GM18909 (cell line): ENCODE data around the gene SEPTIN2.
A peak's percentile ranks its signal among the peaks of the same experiment; 100 is the strongest.
"Not testable (repeated sequence)": the region's sequence is repeated elsewhere in the genome, so short reads cannot be mapped to it uniquely, and the experiment has no call there.

Experiments
- ATAC-seq: cut with Tn5 transposase; IDR thresholded peaks from one replicate; pipeline ENCODE4 v1.9.1; 2021; ENCODE audit warnings: mild to moderate bottlenecking; ENCODE audit not compliant: unreplicated experiment, poor library complexity

SEPTIN2 gene

GRCh38 chr2:241312082-241312481 lies 3.6 kb upstream of the SEPTIN2 start:
- no peak for ATAC-seq

GRCh38 chr2:241313543-241314095 lies 2.1 kb upstream of the SEPTIN2 start:
- no peak for ATAC-seq

DNA sequence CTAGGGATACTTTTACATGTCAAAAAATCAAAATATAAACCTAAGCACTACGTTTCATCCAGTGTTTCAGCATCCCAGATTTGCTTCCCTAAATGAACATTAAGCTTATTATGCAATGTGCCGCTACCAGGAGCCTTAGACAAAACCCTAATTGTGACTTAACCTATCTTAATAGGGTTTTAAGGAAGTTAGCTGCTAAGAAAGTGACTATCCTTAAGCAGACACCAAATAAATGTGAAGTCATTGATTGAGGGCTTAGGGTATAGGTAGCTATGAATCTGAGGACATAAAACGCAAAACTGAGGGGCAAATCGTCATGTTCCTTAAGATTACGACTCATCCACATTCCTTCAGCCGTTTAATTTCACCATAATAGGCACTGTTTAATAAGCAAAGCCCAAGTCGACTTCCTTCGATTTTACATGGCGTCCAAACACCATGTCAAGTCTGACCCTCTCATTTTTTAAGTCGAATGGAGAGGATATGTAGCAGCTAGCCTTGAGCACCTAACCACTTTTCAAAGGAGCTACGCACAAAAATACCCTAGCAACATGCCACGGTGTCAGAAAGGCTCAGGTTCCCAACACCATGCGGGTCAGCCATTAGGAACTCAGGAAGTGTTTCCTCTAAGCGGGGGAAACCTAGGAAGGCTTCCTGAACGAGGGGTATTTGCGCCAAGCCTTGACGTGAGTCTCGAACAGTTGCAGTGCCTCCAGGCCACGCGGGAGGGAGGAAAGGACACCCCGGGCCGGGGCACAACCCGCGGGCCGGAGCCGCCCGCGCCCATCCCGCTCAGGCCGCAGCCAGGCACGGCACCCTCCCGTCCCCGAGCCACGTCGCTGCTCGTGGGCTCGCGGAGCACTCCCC lies 1.3 kb upstream of the SEPTIN2 start:
- no peak for ATAC-seq

DNA sequence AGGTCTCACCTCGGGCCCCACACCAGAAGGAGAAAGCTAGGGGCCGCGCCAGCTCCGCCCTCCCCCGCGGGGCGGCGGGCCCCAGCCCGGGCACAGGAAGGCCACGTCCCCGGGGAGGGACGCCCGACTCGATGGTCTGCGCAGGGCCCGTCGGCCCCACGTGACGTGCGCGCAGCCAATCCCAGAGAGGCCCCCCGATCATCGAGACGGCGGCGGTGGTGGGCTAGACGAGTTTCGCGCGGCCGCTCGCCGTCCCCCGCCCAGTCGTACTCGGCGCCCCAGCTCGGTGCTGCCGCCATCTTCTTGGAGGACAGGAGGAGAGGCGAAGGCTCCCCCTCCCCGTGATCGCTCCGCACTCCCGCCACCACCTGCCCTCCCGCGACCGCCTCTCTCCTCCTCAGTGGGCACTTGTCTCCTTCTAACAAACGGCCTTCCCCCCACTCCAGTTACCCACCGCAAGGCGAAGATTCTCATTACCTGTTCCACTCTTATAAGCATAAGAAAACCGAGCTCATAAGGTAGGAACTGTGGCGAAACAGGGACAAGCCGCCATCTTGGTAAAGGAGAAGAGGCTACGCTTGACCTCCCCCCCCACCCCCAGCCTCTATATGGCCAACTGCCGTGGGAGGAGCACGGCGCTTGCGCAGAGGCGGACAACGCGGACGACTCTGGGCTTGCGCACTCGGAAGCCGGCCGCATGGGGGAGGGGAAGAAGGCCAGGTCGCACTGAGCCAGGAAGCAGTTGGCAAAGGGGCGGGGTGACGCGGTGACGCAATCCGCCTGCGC lies 439 bp upstream of the SEPTIN2 start, which contains the start of gene HDLBP:
TSS of gene HDLBP (minus strand) at position 580 of the 786 bp plus-strand sequence. CDS start 48,803 bp downstream, outside the sequence.
- ATAC-seq, result peak; percentile 74

- no peak for ATAC-seq
Measured at GRCh38 chr2:241316825-241317224, 1.1 kb downstream of the SEPTIN2 start.

DNA sequence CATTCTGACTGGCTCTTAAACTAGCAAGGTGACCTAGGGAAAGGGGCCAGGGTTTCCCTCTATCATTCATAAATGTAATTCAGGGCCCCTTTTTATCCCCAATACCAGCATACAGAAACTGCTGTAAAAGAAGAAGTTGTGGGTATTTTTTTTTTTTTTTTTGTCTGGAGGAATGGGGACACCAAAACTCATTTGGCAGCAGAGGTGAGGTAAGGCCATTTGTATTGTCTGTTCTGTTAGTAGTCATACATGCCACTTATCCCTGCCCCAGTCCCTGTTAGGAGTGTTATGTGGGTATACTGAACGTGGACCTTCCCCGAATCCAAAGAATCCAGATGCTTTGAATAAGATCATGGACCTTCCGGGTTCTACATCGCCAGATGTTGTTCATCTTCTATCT lies 1.7 kb downstream of the SEPTIN2 start:
- ATAC-seq, result no peak

DNA sequence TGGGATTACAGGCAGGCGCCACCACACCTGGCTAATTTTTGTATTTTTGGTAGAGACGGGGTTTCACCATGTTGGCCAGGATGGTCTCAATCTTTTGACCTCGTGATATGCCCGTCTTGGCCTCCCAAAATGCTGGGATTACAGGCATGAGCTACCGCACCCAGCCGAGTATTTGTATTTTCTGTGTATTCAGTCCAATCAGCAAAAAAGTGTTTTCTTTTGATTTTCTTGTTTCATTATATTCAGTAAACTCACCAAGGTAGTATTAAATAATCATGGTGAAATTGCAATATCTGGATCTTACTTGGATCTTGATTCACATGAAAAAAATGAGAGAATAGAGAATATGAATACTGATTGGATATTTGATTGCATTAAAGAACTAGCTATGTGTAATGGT lies 3.1 kb downstream of the SEPTIN2 start:
- ATAC-seq, result not testable (repeated sequence)

- no peak for ATAC-seq
Measured at GRCh38 chr2:241320394-241320793, 4.7 kb downstream of the SEPTIN2 start.

DNA sequence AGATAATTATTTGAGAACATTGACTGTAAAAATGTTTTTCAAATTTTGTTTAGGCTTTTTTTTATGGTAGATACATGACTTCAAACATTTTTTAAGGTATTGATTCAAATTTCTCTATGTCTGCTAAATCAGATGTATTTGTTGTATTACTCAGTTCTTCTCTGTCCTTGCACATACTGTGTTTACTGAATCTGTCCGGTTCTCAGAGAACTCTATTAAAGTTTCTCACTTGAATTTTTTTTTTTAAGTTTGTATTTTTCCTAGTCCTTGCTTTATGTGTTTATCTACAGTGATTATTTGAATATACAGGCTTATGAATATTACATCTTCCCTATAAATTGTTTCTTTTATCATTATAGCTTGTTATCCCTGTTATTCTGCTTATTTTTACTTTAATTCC lies 5.3 kb downstream of the SEPTIN2 start:
- no peak for ATAC-seq

GRCh38 chr2:241321886-241322285 lies 6.2 kb downstream of the SEPTIN2 start:
- no peak for ATAC-seq

DNA sequence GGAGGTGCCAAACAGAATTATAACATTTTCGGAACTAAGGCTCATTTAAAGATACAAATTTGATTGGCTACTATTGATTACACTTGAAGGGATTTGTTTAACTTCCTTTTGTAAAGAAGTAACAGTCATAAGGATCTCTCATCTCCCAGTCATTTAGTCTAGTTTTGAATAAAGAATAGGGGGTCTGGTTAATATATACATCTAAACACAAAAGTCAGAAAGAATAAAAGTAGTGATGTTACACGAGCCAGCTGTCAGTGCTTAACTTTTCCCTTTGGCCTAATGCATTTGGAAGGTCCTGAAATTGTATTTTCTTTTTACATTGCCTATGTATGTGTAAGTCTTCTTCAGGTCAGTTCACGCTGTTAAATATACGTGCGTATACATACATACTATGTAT lies 8.1 kb downstream of the SEPTIN2 start:
- ATAC-seq, result no peak

GRCh38 chr2:241324775-241325174 lies 9.1 kb downstream of the SEPTIN2 start:
- ATAC-seq, result no peak

DNA sequence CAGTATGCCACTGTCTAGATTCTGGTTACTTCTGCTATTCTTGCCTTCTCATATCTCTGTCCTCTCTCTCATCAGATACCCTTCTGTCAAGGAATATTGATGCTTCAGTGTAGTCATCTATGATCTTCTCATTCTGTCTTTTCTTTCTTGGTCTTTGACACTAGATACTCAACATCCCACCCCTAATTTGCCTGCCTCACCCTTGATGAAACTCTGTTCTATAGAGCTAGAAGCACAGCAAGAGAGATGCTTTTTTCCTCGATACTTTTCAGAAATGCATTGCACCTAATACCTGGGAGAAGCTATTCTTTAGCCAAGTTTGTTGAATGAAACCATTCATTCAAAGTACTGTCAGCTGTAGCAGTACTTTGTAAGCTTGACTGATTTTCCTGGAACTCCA lies 9.5 kb downstream of the SEPTIN2 start:
- ATAC-seq, result no peak

GRCh38 chr2:241329669-241330615 lies 14.2 kb downstream of the SEPTIN2 start:
- no peak for ATAC-seq

- ATAC-seq, result no peak
Measured at GRCh38 chr2:241330616-241330981, 14.9 kb downstream of the SEPTIN2 start.

DNA sequence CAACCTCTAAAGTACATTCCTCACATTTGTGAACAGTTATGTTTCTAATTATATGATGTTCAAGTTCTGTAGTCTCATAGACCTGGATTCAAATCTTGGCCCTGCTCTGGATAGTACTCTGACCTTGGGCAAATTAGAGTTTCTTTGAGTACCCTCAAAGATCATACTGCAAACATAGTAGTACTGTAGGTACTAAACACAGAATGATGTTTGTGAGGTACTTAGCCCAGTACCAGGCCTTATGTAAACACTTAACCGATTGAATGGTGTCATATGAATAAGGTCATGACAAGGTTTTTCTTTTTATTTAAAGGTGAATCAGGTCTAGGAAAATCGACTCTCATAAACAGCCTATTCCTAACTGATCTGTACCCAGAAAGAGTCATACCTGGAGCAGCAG lies 19.1 kb downstream of the SEPTIN2 start:
- ATAC-seq, result no peak

DNA sequence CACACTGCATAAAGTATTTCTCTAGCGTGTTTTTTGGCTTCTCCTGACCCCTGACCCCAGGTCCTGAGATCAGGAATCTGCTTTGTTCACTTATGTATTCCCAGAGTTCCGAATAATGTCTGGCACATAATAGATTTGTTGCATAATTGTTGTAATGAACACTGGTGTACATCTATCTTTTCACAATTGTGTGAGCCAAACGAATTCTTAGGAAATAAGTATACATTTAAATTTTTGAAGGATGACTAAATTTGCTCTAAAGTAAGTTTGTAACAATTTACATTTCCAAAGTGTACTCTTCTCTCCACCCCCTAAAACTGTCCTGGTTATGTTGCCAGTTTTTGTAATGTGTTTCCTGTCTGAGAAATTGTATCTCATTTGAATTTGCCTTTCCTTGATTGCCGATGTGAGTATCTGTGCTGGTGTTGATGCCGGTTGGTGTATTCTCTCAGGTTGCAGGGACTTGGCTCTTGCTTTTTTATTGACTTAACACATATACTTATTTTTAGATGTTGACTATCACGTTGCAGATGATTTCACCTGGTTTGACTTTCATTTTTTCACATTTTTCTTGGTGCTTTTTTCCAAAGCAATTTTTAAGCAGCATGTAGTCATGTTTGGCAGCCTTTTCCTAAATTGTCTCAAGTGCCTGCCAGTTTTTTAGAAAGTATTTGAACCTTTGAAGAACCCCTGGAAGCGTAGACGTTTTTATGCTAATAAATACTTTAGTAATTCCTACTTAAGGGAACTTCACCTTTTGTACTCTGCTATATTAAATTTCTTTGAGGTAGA lies 24.3 kb downstream of the SEPTIN2 start:
- ATAC-seq, result no peak

DNA sequence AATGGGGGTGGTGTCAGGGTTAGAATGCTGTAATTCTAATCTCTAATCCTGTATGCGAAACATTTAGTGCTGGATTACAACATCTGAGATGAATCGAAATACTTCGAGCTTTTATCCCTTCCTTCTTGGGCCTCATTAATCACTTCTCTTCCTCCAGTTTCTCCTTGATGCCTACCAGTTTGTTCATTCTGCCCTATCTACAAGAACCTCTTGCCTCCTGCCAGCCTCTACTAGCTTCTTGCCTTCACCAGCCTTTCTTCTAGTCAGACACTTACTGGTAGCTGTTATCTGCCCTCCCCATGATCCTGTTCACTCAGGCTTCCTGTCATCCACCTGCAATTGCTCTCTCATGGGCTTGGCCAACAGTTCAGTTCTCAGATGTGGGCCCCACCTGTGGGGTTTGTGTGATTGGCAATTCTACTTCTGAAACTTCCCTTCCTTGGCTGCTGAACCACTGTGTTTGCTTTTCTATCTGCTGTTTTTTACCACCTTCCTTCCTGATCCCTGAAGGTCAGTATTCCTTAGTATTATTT lies 25.0 kb downstream of the SEPTIN2 start:
- ATAC-seq, result no peak
